ENCODE data around the gene CMC1.

- TF ChIP-seq, protein P1, sequence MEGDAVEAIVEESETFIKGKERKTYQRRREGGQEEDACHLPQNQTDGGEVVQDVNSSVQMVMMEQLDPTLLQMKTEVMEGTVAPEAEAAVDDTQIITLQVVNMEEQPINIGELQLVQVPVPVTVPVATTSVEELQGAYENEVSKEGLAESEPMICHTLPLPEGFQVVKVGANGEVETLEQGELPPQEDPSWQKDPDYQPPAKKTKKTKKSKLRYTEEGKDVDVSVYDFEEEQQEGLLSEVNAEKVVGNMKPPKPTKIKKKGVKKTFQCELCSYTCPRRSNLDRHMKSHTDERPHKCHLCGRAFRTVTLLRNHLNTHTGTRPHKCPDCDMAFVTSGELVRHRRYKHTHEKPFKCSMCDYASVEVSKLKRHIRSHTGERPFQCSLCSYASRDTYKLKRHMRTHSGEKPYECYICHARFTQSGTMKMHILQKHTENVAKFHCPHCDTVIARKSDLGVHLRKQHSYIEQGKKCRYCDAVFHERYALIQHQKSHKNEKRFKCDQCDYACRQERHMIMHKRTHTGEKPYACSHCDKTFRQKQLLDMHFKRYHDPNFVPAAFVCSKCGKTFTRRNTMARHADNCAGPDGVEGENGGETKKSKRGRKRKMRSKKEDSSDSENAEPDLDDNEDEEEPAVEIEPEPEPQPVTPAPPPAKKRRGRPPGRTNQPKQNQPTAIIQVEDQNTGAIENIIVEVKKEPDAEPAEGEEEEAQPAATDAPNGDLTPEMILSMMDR (IDR thresholded peaks at IDR 0.05) = no peak
- TF ChIP-seq POLR2AphosphoS5 (IDR thresholded peaks at IDR 0.05) (no peak), POLR2A (IDR thresholded peaks at IDR 0.05) (no peak), EP300 (IDR thresholded peaks at IDR 0.05) (no peak)
These were observed 1.1 kb downstream of the CMC1 start for GRCh38 chr3:28242519-28242918.

All from upper lobe of left lung (tissue), 4 donors.